B cell (primary cell): ENCODE results near the gene PAQR5.

ENCODE experiments used
- EZH2 ChIP-seq: IDR thresholded peaks from 2 replicates; pipeline ENCODE4 v1.6.1; 2012; ENCODE audit warnings: borderline replicate concordance, low read depth, mild to moderate bottlenecking, moderate library complexity, low read length; ENCODE audit not compliant: insufficient read depth, poor library complexity, severe bottlenecking
- TF ChIP-seq, protein P1 (sequence below): fragments of 200-600 bp; IDR thresholded peaks from one replicate; pipeline ENCODE4 v1.8.0; 2022; ENCODE audit warnings: antibody characterized with exemption, mild to moderate bottlenecking

- TF ChIP-seq EZH2 = no peak
- TF ChIP-seq, protein P1, sequence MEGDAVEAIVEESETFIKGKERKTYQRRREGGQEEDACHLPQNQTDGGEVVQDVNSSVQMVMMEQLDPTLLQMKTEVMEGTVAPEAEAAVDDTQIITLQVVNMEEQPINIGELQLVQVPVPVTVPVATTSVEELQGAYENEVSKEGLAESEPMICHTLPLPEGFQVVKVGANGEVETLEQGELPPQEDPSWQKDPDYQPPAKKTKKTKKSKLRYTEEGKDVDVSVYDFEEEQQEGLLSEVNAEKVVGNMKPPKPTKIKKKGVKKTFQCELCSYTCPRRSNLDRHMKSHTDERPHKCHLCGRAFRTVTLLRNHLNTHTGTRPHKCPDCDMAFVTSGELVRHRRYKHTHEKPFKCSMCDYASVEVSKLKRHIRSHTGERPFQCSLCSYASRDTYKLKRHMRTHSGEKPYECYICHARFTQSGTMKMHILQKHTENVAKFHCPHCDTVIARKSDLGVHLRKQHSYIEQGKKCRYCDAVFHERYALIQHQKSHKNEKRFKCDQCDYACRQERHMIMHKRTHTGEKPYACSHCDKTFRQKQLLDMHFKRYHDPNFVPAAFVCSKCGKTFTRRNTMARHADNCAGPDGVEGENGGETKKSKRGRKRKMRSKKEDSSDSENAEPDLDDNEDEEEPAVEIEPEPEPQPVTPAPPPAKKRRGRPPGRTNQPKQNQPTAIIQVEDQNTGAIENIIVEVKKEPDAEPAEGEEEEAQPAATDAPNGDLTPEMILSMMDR = no peak
These were observed 148.2 kb downstream of the PAQR5 start for GRCh38 chr15:69446953-69447352.
